ENCODE data around the gene NEXN.

- TF ChIP-seq CTCF (IDR thresholded peaks at IDR 0.05; ENCODE audit: insufficient read depth, low read length, poor library complexity, severe bottlenecking) (peak; percentile 46), EZH2phosphoT487 (conservative IDR thresholded peaks at IDR 0.05; ENCODE audit: low read length) (no peak)
Measured at GRCh38 chr1:77978969-77979876, 90.8 kb downstream of the NEXN start, which contains the start of gene FUBP1.
